WTC11 (cell line): Measurements from ENCODE around the gene CRTAP. TPM values are rescaled to one million over a fixed set of nuclear protein-coding genes. Genes with fewer than 3 reads are reported as not detected.
"Not testable (repeated sequence)": the region's sequence is repeated elsewhere in the genome, so short reads cannot be mapped to it uniquely, and the experiment has no call there.

Source experiments
- ATAC-seq: fragments of 200-7000 bp; cut with Tn5 transposase; 2 replicates; pipeline ENCODE4 v1.10.0; 2021; ENCODE audit warnings: mild to moderate bottlenecking, moderate library complexity
- CTCF ChIA-PET: fragments of 300-600 bp; sonication (Branson Sonifier 250); formaldehyde crosslinking; loops from one replicate; lab custom pipeline; 2021; ENCODE audit warnings: antibody characterized with exemption; lab: Charles Lee
- POLR2A ChIA-PET: fragments of 350-600 bp; sonication (Branson Sonifier 250); formaldehyde crosslinking; loops from one replicate; lab custom pipeline; 2021; ENCODE audit warnings: antibody characterized with exemption; lab: Charles Lee
- DNase-seq: peaks from one replicate; pipeline ENCODE4 v3.0.0; 2021; ENCODE audit warnings: low spot score
- H3K27ac Mint-ChIP-seq: 2 replicates; pipeline ENCODE4 v1.8.0; 2021; ENCODE audit warnings: mixed read lengths
- H3K27me3 Mint-ChIP-seq: 2 replicates; pipeline ENCODE4 v1.8.0; 2021; ENCODE audit warnings: low read depth, mild to moderate bottlenecking, moderate library complexity, mixed read lengths
- H3K36me3 Mint-ChIP-seq: 2 replicates; pipeline ENCODE4 v1.8.0; 2021; ENCODE audit warnings: mixed read lengths
- H3K4me1 Mint-ChIP-seq: 2 replicates; pipeline ENCODE4 v1.8.0; 2022; ENCODE audit warnings: mixed read lengths
- H3K4me3 Mint-ChIP-seq: 2 replicates; pipeline ENCODE4 v1.8.0; 2021; ENCODE audit warnings: mild to moderate bottlenecking, moderate library complexity, mixed read lengths
- H3K9me3 Mint-ChIP-seq: 2 replicates; pipeline ENCODE4 v1.8.0; 2021; ENCODE audit warnings: mixed read lengths
- ATF1 ChIP-seq: sonication (generic); formaldehyde crosslinking; IDR thresholded peaks from 2 replicates; pipeline ENCODE4 v1.8.1; 2023; ENCODE audit warnings: mild to moderate bottlenecking, moderate library complexity, missing genetic modification reagents
- CREM ChIP-seq: sonication (generic); formaldehyde crosslinking; IDR thresholded peaks from 2 replicates; pipeline ENCODE4 v1.8.1; 2022; ENCODE audit warnings: mild to moderate bottlenecking, missing genetic modification reagents, moderate library complexity
- ELF4 ChIP-seq: sonication (generic); formaldehyde crosslinking; IDR thresholded peaks from 2 replicates; pipeline ENCODE4 v1.8.1; 2022; ENCODE audit warnings: low read depth, mild to moderate bottlenecking, moderate library complexity, missing genetic modification reagents
- EMX1 ChIP-seq: fragments of 250-450 bp; sonication (Bioruptor Pico); IDR thresholded peaks from 2 replicates; pipeline ENCODE4 v1.8.0; 2021; ENCODE audit warnings: mild to moderate bottlenecking
- ESRRA ChIP-seq: sonication (generic); formaldehyde crosslinking; IDR thresholded peaks from 2 replicates; pipeline ENCODE4 v1.8.1; 2022; ENCODE audit warnings: mild to moderate bottlenecking, missing genetic modification reagents, borderline replicate concordance
- MXD4 ChIP-seq: fragments of 250-450 bp; sonication (Bioruptor Pico); IDR thresholded peaks from 2 replicates; pipeline ENCODE4 v1.8.0; 2021; ENCODE audit warnings: mild to moderate bottlenecking, moderate library complexity, borderline replicate concordance
- NR2C2 ChIP-seq: sonication (generic); formaldehyde crosslinking; IDR thresholded peaks from 2 replicates; pipeline ENCODE4 v1.8.0; 2022; ENCODE audit warnings: mild to moderate bottlenecking, missing genetic modification reagents
- OVOL2 ChIP-seq: fragments of 250-450 bp; sonication (Bioruptor Pico); IDR thresholded peaks from 2 replicates; pipeline ENCODE4 v1.9.0; 2021; ENCODE audit warnings: mild to moderate bottlenecking, borderline replicate concordance
- PRRX2 ChIP-seq: fragments of 250-450 bp; sonication (Bioruptor Pico); IDR thresholded peaks from 2 replicates; pipeline ENCODE4 v1.8.0; 2021; ENCODE audit warnings: mild to moderate bottlenecking
- RORB ChIP-seq: fragments of 250-450 bp; sonication (Bioruptor Pico); IDR thresholded peaks from 2 replicates; pipeline ENCODE4 v1.9.0; 2021; ENCODE audit warnings: mild to moderate bottlenecking
- TP53 ChIP-seq: sonication (generic); formaldehyde crosslinking; IDR thresholded peaks from 2 replicates; pipeline ENCODE4 v1.8.1; 2023; ENCODE audit warnings: mild to moderate bottlenecking, missing genetic modification reagents
- ZNF121 ChIP-seq: sonication (generic); formaldehyde crosslinking; IDR thresholded peaks from 2 replicates; pipeline ENCODE4 v1.8.0; 2023; ENCODE audit warnings: missing genetic modification reagents
- ZNF423 ChIP-seq: fragments of 250-450 bp; sonication (Bioruptor Pico); IDR thresholded peaks from 2 replicates; pipeline ENCODE4 v2.1.2; 2022; ENCODE audit warnings: mild to moderate bottlenecking, moderate library complexity
- total RNA-seq: library from RNA; stranded (reverse); gene quantifications from 3 replicates; pipeline ENCODE4 v1.2.3, GENCODE V29; 2021
- TF ChIP-seq, protein P1 (sequence below): sonication (generic); formaldehyde crosslinking; IDR thresholded peaks from 2 replicates; pipeline ENCODE4 v1.8.1; 2022; ENCODE audit warnings: mild to moderate bottlenecking, missing genetic modification reagents, moderate library complexity, borderline replicate concordance
- TF ChIP-seq, protein P2 (sequence below): sonication (generic); formaldehyde crosslinking; IDR thresholded peaks from 2 replicates; pipeline ENCODE4 v1.8.0; 2023; ENCODE audit warnings: missing genetic modification reagents
- TF ChIP-seq, protein P3 (sequence below): sonication (generic); formaldehyde crosslinking; IDR thresholded peaks from 2 replicates; pipeline ENCODE4 v1.8.1; 2023; ENCODE audit warnings: mild to moderate bottlenecking, missing genetic modification reagents, moderate library complexity
- TF ChIP-seq, protein P4 (sequence below): sonication (generic); formaldehyde crosslinking; IDR thresholded peaks from 2 replicates; pipeline ENCODE4 v1.8.0; 2022; ENCODE audit warnings: mild to moderate bottlenecking, missing genetic modification reagents
- TF ChIP-seq, protein P5 (sequence below): sonication (generic); formaldehyde crosslinking; IDR thresholded peaks from 2 replicates; pipeline ENCODE4 v1.8.0; 2022; ENCODE audit warnings: missing genetic modification reagents

Gene CRTAP
- total RNA-seq, 1 experiment from 2014 or later = 156 TPM

DNA sequence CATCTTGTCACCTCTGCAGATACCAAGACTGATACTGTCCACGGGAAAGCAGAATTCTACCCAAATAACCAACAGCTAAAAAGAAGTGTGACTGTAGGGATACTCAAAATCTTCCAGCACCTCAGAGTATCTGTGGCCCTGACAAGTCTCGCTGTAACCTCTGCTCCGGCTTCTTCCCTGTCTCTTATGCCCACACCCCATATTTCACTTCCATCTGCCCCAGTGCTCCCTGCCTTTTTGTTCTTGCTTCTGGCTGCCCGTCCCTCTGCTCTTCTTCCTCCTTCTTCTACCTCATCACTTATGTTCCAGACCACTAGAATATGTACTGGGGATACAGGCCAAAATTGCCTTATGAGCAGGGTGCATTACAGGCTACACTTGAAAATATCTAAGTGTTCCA, 45.4 kb downstream of the CRTAP start:
- ChIA-PET POLR2A (no interaction called here), CTCF (interaction anchor here (0.8 to 2.2 kb wide), 3 partner anchors 15 to 213 kb away, joined by 3 to 6 read pairs (median 5); no protein-coding TSS in a partner anchor)
- H3K9me3 Mint-ChIP-seq = no peaks in the 10 kb centered on the region
- no peak overlapping the region for H3K4me3 Mint-ChIP-seq
- no peak for TF ChIP-seq CREM (CRISPR knock-in tag)
- no peak for TF ChIP-seq ELF4 (CRISPR knock-in tag)
- TF ChIP-seq TP53 (CRISPR knock-in tag) = no peak
- TF ChIP-seq OVOL2 (CRISPR knock-in tag) = no peak
- TF ChIP-seq RORB (CRISPR knock-in tag) = no peak
- no peaks in the 10 kb centered on the region for H3K27me3 Mint-ChIP-seq
- H3K36me3 Mint-ChIP-seq = no peaks in the 10 kb centered on the region
- peaks cover 3% of the 10 kb centered on the region; the same call in 1 of the 2 replicates for H3K4me1 Mint-ChIP-seq
- H3K27ac Mint-ChIP-seq = no peak overlapping the region
- no peak for DNase-seq
- no peak for ATAC-seq

DNA sequence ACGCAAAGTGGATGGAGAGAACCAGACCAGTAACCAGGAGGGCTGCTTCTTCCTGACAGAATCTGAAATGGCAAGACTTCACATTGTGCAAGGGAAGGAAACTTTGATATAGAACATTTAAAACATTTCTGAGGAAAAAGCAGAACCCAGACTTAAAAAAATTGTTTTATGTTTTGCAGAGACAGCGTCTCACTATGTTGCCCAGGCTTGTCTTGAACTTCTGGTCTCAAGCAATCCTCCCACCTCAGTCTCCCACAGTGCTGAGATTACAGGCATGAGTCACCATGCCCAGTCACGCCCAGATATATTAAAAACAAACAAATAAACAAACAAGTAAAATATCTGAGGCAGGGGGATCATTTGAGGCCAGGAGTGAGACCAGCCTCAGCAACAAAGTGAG, 46.2 kb downstream of the CRTAP start:
- TF ChIP-seq ZNF121 = no peak
- TF ChIP-seq ESRRA (CRISPR knock-in tag) = no peak
- no peak for TF ChIP-seq NR2C2
- TF ChIP-seq, protein P1, sequence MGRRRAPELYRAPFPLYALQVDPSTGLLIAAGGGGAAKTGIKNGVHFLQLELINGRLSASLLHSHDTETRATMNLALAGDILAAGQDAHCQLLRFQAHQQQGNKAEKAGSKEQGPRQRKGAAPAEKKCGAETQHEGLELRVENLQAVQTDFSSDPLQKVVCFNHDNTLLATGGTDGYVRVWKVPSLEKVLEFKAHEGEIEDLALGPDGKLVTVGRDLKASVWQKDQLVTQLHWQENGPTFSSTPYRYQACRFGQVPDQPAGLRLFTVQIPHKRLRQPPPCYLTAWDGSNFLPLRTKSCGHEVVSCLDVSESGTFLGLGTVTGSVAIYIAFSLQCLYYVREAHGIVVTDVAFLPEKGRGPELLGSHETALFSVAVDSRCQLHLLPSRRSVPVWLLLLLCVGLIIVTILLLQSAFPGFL (CRISPR knock-in tag) = no peak
- TF ChIP-seq OVOL2 (CRISPR knock-in tag) = no peak
- no peak for TF ChIP-seq PRRX2 (CRISPR knock-in tag)
- TF ChIP-seq, protein P2, sequence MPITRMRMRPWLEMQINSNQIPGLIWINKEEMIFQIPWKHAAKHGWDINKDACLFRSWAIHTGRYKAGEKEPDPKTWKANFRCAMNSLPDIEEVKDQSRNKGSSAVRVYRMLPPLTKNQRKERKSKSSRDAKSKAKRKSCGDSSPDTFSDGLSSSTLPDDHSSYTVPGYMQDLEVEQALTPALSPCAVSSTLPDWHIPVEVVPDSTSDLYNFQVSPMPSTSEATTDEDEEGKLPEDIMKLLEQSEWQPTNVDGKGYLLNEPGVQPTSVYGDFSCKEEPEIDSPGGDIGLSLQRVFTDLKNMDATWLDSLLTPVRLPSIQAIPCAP (CRISPR knock-in tag) = no peak
- no peak for TF ChIP-seq EMX1
- TF ChIP-seq, protein P3, sequence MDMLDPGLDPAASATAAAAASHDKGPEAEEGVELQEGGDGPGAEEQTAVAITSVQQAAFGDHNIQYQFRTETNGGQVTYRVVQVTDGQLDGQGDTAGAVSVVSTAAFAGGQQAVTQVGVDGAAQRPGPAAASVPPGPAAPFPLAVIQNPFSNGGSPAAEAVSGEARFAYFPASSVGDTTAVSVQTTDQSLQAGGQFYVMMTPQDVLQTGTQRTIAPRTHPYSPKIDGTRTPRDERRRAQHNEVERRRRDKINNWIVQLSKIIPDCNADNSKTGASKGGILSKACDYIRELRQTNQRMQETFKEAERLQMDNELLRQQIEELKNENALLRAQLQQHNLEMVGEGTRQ (CRISPR knock-in tag) = no peak
- no peak for TF ChIP-seq ZNF423 (CRISPR knock-in tag)
- TF ChIP-seq, protein P4, sequence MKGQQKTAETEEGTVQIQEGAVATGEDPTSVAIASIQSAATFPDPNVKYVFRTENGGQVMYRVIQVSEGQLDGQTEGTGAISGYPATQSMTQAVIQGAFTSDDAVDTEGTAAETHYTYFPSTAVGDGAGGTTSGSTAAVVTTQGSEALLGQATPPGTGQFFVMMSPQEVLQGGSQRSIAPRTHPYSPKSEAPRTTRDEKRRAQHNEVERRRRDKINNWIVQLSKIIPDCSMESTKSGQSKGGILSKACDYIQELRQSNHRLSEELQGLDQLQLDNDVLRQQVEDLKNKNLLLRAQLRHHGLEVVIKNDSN (CRISPR knock-in tag) = no peak
- no peak for TF ChIP-seq ATF1 (CRISPR knock-in tag)
- TF ChIP-seq, protein P5, sequence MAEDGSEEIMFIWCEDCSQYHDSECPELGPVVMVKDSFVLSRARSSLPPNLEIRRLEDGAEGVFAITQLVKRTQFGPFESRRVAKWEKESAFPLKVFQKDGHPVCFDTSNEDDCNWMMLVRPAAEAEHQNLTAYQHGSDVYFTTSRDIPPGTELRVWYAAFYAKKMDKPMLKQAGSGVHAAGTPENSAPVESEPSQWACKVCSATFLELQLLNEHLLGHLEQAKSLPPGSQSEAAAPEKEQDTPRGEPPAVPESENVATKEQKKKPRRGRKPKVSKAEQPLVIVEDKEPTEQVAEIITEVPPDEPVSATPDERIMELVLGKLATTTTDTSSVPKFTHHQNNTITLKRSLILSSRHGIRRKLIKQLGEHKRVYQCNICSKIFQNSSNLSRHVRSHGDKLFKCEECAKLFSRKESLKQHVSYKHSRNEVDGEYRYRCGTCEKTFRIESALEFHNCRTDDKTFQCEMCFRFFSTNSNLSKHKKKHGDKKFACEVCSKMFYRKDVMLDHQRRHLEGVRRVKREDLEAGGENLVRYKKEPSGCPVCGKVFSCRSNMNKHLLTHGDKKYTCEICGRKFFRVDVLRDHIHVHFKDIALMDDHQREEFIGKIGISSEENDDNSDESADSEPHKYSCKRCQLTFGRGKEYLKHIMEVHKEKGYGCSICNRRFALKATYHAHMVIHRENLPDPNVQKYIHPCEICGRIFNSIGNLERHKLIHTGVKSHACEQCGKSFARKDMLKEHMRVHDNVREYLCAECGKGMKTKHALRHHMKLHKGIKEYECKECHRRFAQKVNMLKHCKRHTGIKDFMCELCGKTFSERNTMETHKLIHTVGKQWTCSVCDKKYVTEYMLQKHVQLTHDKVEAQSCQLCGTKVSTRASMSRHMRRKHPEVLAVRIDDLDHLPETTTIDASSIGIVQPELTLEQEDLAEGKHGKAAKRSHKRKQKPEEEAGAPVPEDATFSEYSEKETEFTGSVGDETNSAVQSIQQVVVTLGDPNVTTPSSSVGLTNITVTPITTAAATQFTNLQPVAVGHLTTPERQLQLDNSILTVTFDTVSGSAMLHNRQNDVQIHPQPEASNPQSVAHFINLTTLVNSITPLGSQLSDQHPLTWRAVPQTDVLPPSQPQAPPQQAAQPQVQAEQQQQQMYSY = no peak
- TF ChIP-seq MXD4 (CRISPR knock-in tag) = no peak
- H3K27me3 Mint-ChIP-seq = no peaks in the 10 kb centered on the region

DNA sequence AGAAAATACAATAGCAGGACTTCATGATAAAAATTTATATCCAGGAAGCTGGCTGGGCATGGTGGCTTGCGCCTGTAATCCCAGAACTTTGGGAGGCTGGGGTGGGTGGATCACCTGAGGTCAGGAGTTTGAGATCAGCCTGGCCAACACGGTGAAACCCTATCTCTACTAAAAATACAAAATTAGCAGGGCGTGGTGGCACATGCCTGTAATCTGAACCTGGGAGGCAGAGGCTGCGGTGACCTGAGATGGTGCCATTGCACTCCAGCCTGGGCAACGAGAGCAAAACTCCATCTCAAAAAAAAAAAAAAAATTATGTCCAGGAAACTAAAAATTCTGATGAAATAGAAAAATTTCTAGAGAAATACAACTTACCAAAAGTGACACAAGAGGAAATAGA, 48.8 kb downstream of the CRTAP start:
- ATAC-seq, H3K9me3 Mint-ChIP-seq, H3K4me1 Mint-ChIP-seq, H3K27me3 Mint-ChIP-seq, H3K4me3 Mint-ChIP-seq, H3K36me3 Mint-ChIP-seq, H3K27ac Mint-ChIP-seq, CTCF ChIA-PET, POLR2A ChIA-PET, DNase-seq: not testable (repeated sequence)

More for the DNA sequence above, 46.2 kb downstream of the CRTAP start:
- H3K36me3 Mint-ChIP-seq = no peaks in the 10 kb centered on the region
- ChIA-PET CTCF (interaction anchor here (1.0 to 1.8 kb wide), 2 partner anchors 16 to 28 kb away, joined by 3 to 8 read pairs; no protein-coding TSS in a partner anchor), POLR2A (no interaction called here)
- no peak overlapping the region for H3K4me3 Mint-ChIP-seq
- H3K9me3 Mint-ChIP-seq = no peaks in the 10 kb centered on the region
- ATAC-seq (no peak), DNase-seq (no peak)
- no peak overlapping the region for H3K27ac Mint-ChIP-seq
- H3K4me1 Mint-ChIP-seq = peaks cover 3% of the 10 kb centered on the region; the same call in 1 of the 2 replicates
